Activated CD8-positive, alpha-beta memory T cell treated with anti-CD3 and anti-CD28 coated beads for 24 hours (primary cell): ENCODE data around the gene SLC38A9.
"Not testable (repeated sequence)": the region's sequence is repeated elsewhere in the genome, so short reads cannot be mapped to it uniquely, and the experiment has no call there.

Experiments used
- DNase-seq: peaks from one replicate; pipeline ENCODE4 v3.0.0-alpha.2; 2020

The SLC38A9 gene, protein sequence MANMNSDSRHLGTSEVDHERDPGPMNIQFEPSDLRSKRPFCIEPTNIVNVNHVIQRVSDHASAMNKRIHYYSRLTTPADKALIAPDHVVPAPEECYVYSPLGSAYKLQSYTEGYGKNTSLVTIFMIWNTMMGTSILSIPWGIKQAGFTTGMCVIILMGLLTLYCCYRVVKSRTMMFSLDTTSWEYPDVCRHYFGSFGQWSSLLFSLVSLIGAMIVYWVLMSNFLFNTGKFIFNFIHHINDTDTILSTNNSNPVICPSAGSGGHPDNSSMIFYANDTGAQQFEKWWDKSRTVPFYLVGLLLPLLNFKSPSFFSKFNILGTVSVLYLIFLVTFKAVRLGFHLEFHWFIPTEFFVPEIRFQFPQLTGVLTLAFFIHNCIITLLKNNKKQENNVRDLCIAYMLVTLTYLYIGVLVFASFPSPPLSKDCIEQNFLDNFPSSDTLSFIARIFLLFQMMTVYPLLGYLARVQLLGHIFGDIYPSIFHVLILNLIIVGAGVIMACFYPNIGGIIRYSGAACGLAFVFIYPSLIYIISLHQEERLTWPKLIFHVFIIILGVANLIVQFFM

GRCh38 chr5:55712023-55712859 lies at the start of gene SLC38A9:
SLC38A9 (minus strand) TSS chr5:55712324; CDS start chr5:55697958, 14,366 bp downstream.
- peak; percentile 96 for DNase-seq

GRCh38 chr5:55761721-55762120 lies 49.6 kb upstream of the SLC38A9 start:
- DNase-seq, result not testable (repeated sequence)

- no peak for DNase-seq
Observed at GRCh38 chr5:55758714-55759113, 46.6 kb upstream of the SLC38A9 start.

- no peak for DNase-seq
Observed at GRCh38 chr5:55758231-55758630, 46.1 kb upstream of the SLC38A9 start.

DNA sequence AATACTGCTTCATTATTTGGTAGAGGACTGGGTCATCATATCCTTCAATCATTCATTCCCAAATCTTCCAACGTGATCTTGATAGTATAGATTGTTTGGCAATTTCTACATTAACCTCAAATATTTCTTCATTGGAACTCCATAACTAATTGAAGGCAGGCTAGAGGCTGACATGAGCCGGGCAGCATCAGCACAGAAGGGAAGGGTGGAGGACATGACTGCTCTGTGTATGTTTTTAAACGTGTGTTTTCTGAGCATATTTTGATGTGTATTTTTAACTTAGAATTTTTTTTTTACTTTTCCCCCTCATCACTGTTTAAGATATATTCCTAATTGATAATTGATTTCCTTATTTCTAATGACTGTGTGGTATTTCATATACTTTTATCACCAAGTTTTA lies 38.4 kb upstream of the SLC38A9 start:
- no peak for DNase-seq

DNA sequence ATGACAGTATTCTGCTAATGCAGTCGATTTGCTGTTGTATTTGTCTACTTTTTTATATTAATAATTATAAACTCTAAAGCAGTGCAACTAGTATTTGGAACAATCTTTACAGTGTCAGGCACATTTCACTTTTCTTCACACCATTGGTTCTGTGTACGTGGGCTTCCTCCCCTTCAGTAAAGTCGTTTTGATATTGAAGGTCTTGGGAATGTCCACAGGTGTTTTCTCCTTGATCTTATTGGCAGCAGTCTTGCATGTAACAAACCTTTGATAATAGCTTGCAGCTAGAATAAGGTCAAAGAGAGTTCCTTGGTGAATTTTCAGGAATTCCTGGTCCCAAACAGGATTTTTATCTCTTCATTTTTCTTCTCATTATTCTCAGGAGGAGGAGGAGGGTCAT lies 37.9 kb upstream of the SLC38A9 start:
- no peak for DNase-seq

GRCh38 chr5:55749387-55749786 lies 37.3 kb upstream of the SLC38A9 start:
- DNase-seq, result no peak

DNA sequence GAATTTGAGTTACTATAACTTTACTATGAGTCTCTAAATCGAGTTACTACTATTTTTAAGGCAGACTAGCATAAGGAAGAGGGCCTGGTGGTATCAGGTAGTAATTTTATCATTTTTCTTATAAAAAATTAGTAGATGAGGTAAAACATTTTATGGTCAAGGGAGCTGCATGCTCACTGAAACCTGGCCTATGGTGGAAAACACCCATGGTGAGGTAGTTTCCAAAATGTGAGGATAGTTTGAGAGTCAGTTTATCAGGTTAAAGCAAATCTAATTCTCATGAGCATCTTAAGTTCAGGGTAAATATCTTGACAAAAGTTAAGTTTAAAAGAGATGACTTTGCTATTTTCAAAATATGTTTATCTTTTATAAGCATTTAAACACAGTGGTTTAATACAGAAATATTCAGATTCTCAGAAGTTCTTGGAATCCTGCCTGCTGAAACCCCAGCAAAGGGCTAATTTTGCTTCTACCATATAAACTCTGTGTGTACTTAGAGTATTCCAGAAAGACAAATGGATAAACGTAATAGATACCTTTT lies 35.7 kb upstream of the SLC38A9 start:
- DNase-seq, result no peak

DNA sequence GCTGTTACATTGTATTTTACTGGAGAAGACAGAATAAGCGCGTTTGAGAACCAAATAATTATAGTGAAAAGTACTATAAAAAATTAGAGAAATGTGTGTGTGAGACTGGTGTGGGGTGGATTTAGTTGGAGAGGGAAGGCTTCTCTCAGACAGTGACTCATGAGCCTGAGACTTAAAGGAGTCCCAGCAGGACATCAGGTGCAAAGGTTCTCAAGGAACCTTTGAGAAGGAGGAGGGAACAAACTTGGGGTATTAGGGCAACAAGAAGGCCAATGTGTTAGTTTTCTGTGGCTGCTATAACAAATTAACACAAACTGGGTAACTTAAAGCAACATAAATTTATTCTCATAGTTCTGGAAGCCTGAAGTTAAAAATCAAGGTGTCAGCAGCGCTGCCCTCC lies 30.7 kb upstream of the SLC38A9 start:
- no peak for DNase-seq

- DNase-seq, result no peak
Observed at GRCh38 chr5:55737793-55738192, 25.7 kb upstream of the SLC38A9 start, which contains the start of gene DDX4. DDX4 (plus strand) TSS chr5:55738061; CDS start chr5:55738964, 903 bp downstream.

DNA sequence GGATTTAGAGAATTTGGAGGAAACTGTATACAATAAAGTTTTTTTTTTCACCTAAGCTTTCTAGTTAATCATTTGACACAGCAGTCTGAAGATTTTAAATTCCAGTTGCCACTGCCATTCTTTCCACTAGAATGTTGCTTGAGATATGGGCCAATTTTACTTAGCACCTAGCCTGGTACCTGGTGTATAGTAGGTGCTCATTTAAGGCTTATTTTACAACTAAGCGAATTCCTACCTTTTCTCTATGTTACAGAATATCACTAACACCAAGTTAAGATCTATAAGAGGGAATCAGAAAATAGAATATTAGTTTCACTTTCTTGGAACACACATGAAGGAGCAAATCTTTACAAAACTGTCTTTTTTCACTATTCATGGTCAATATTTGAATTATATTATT lies 22.5 kb upstream of the SLC38A9 start:
- no peak for DNase-seq

DNA sequence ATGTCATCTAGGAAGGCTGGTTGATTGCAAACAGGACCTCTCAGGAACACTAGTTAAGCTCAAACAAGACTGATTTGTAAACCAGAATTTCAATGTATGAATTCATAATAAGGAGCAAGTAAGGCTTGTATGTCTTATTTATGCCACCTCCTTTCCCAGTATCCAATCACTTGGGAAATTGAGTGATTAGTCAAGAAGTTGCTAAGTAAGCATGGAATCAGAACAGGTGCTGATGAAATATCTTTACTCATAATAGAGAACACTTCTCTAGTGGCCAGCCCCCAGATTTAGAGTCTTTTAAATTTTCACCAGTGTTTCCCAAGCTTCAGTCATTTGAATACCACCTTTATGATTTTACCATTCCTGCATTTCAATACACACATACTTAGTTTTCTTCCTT lies 20.5 kb upstream of the SLC38A9 start:
- no peak for DNase-seq

DNA sequence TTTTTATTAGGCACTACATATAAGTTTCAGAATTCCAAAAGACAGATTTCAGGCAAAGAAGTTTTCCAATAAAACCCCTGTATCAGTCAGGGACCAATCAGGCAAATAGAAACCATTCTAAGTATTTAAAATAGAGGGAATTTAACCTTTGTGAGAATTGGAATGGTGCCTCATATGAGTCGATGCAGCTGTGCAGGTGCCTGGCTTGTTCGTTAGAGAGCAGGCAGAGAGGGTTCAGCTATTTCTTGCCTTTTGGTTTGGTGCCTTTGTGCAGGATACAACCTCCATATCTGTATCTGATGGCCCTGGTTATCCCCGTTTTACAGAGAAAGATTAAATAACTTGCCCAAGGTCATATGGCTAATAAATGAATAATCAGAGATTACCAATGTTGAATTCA lies 19.7 kb upstream of the SLC38A9 start:
- DNase-seq, result no peak

DNA sequence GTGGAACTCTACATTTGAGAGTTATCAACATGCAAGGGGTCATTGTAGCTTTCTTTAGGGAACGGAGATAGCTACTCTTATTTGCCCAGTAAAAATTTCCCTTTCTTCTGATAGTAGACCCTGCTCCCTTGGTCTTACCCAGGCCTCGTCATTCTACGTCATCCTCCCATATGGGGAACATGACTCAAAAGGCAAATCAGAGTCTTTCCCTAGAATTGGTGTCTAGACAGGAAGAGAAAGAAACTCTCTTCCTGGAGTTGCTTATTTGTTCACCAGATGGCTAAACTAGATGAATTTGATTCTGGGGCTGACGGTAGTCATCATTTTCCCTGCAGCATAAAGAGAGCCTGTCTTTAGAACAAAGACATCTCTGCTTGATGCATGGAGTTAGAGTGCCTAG lies 12.2 kb upstream of the SLC38A9 start:
- no peak for DNase-seq

- DNase-seq, result no peak
Observed at GRCh38 chr5:55720188-55720703, 8.1 kb upstream of the SLC38A9 start.

DNA sequence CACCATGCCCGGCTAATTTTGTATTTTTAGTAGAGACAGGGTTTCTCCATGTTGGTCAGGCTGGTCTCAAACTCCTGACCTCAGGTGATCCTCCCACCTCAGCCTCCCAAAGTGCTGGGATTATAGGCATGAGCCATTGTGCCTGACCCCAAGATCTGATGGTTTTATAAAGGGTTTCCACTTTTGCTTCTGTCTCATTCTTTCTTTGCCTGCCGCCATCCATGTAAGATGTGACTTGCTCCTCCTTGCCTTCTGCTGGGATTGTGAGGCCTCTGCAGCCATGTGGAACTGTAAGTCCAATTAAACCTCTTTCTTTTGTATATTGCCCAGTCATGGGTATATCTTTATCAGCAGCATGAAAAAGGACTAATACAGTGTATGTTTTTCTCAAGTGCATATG lies 6.9 kb upstream of the SLC38A9 start:
- not testable (repeated sequence) for DNase-seq

GRCh38 chr5:55715519-55716078 lies 3.5 kb upstream of the SLC38A9 start:
- no peak for DNase-seq

- DNase-seq, result no peak
Observed at GRCh38 chr5:55714749-55715148, 2.6 kb upstream of the SLC38A9 start.

DNA sequence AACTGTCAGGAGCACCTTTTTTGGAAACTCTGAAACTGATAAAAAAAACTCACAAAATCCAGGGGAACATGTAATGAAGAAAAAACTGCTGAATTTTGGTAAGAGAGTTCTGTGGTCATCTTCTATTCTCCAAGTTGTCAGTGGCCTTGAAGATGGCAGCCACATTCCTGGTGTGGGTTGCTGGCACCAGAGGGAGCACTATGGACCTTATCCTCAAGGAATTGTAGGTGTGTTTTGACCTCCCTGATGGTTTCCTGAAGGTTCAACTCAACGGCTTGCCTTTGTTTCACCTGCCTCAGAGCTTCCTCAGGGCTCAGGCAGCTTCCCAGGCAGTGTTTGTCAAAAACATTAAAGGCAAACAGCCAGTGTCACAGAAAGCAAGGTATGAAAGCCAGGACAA lies 2.2 kb upstream of the SLC38A9 start:
- no peak for DNase-seq

GRCh38 chr5:55713871-55714270 lies 1.7 kb upstream of the SLC38A9 start:
- DNase-seq, result no peak

DNA sequence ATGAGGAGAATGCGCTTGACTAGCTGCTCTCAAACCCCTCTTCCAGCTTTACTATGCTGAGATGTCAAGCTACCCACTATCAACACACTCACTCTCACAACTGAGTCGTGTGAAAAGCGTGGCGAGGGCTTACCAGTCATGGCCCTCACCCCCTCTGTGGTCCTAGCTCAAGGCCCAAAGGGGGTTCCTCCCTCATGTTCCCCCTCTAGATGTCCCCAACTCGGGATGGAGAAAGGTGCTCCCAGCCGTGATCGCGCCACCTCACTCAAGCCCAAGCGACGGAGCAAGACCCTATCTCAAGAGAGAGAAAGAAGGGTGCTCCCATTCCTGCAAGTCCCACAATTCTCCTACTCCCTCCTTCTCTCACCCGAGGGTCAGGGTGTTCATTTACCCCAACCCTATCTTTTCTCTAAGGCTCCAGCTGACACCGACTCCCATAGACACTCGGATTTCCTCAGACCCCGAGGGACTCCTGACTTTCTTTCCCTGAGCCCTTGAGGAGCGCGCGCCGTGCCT lies 559 bp downstream of the SLC38A9 start:
- DNase-seq, result peak; percentile 60

DNA sequence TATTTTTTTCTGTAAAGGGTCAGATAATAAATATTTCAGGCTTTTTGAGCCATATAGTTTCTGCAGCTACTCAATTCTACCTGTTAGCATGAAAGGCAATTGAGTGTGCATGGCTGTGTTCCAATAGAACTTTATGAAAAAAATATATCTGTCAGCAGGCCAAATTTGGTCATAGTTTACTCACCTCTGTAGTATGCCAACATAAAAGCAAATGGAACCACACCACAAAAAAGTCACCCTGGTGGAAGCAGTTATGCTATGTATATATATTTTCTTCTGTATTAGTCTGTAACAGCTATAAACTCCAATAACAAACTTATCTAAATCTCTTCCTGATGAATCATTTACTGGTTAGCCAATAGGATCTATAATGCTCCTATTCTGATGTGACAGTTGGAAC lies 3.4 kb downstream of the SLC38A9 start:
- DNase-seq, result no peak

DNA sequence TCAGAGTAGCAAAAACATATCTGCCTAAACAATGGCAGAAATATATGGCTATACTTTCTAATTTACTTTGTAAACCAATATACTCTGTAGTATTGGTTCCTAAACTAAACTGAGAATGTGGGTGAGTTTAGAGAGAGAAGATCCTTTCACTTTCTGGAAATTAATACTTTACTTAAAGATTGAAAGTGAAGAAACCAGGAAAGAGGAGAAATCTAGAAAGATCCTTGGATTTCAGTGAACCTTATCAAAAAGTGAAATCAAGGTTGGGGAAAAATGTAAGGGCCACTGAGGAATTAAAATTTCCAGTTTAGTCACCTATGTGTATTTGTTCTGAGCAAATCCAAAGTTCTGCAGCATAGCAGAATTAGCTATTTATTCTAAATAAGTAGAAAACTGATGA lies 5.9 kb downstream of the SLC38A9 start:
- no peak for DNase-seq
